Superior temporal gyrus (tissue), 1 donor: ENCODE measurements around the gene OXER1.
"Not testable (repeated sequence)": the region's sequence is repeated elsewhere in the genome, so short reads cannot be mapped to it uniquely, and the experiment has no call there.

Experiments used
- DNase-seq: peaks from one replicate; pipeline ENCODE4 v3.0.0-alpha.2; 2016; ENCODE audit errors: extremely low spot score

The OXER1 gene

DNA sequence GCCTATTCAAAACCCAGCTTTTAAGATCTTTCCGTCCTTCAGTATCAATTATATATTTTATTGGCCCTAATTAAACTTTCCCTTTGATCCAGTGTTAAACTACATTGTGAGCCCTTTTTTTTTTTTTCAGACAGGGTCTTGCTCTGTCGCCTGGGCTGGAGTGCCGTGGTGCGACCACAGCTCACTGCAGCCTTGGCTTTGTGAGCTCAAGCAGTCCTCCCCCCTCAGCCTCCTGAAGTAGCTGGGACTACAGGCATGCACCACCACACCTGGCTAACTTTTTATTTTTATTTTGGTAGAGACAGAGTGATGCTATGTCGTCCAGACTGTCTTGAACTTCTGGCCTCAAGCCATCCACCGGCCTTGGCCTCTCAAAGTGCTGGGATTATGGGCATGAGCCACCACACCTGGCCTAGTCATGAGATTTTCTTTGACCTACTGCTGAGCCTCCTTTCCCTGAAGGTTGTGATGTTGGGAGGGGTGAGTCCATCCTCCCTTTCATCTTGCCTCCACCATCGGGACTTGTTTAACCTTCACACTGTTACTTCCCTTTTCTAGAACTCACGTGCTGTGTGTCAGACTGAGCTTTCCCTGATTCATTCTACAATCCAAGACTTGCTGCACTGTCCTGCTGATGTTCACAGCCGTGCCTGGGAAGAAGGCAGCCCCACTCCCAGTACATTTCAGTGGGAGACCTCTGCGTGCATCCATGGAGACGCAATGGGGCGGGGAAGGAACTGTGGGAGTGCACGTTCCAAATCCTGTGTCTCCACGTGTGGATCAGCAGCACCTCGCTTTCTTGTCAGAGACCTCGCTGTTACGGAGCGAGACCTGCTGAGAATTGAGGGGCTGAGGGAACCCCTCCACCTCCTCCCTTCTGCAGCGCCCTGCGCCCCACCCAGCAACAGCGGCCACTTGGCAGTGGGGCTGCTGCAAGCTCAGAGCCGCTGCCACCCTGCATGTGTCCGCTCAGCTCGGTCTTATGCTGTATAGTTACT, 10.8 kb downstream of the OXER1 start:
- DNase-seq = no peak

- no peak for DNase-seq
Observed at GRCh38 chr2:42752314-42752713, 11.6 kb downstream of the OXER1 start.

GRCh38 chr2:42748840-42749239, 15.1 kb downstream of the OXER1 start:
- DNase-seq = no peak

GRCh38 chr2:42747422-42747821, 16.5 kb downstream of the OXER1 start:
- no peak for DNase-seq

DNA sequence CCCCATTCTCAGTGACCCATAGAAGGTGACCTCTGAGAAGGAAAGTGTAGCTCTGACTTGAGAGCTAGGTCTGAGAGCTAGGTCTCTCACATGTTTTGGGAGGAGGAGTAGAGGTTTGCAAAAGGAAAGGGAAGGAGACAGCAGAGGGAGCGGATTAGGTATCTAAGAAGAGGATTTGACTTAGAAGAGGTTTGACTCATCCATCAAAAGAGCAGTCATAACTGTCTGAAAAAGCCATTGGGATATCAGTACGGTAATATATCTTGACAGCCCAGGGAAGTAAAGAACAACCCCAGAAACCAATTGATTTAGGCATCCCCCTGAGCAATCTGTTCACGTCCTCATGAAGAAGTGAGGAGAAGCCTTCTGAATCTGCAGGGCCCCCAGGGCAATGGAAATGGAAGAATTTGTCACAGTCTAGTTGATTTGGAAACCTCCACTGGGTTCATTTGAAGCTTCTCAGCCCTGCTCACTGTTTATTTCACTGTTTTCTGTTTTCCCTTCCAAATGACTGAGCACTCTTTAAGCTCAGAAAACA, 19.3 kb downstream of the OXER1 start:
- no peak for DNase-seq

- DNase-seq = no peak
Observed at GRCh38 chr2:42743659-42743990, 20.3 kb downstream of the OXER1 start.

DNA sequence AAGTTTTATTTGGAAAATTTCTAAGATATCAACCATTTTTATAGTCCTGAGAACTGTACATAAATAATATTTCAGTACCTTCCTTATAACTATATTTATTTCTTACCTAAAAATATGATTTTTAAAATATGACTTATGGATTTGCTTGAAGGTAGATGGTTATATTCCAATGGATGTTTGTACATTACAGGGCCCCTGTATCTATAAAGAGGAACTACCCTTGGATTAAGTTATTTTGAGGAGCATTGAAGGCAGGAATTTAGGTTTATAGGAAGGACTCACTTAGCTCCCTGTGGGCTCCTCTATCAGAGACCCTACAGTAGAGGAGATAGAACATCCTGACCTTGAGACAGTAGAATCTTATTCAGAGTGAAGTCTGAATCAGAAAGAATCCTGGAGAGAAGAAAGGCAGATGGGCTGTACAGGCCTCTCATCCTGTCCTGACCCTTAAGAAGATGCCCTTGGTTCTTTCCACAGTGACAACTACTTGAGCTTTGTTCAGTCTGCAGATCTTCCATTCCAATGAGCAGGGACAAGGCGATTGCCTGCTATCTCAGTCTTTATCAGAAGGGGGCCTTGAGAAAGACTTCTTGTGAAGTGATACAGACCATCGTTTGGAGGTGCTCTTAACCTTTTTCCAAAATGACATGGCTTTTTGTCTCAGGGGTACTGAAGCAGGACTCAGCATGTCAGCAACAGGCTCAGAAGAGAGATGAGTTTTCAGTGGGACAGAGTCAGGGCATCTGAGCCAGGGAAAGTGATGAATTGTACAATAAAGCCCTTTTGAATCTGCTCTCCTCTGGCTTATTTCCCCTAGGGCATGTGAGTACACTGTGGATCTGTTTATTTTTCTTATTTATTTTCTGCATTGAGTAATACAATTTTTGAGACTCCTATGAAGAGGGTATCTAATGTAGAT, 20.9 kb downstream of the OXER1 start:
- no peak for DNase-seq

GRCh38 chr2:42741140-42741539, 22.8 kb downstream of the OXER1 start:
- no peak for DNase-seq

DNA sequence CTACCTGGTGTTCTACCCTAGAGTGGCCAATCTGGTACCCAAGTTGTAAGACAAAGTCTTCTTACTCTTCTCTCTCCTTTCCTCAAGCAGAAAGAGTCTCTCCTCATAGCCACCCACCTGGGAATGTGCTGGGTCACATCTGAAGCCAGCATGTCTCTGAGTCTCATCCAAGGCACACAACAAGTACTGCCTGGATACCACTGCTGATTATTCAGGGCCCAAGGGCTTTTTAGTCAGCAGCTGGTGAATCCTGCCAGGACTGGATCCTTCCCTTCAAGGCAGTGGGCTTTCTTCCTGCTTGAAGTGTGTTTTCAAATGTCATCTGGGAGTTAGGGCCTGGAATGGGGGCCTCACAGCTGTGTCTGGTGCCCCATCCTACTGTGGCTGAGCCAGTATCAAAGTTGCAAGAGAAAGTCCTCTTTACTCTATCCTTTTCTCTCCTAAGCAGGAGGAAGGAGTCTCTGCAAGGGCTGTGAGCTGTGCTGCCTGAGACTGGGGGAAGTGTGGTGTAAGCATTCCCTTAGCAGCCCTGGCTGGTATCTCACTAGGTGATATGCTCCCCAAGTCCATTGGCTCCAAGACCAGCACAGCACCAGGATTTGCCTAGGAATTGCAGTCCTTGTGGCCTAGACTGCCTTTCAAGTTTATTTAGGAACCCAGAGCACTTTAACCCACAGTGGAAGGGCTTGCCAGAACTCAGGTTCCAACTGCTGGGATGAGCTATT, 27.2 kb downstream of the OXER1 start:
- no peak for DNase-seq

DNA sequence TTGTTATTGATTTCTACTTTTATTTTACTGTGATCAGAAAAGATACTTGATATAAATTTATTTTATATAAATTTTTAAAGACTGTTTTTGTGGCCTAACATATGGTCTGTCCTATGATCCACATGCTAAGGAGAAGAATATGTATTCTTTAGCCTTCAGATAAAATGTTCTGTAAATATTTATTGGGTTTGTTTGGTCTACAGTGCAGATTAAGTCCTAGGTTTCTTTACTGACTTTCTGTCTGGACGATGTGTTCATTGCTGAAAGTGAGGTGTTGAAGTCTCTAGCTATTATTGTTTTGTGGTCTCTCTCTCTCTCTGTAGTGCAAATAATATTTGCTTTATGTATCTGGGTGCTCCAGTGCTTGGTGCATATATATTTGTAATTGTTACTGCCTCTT, 30.1 kb downstream of the OXER1 start:
- DNase-seq = no peak

DNA sequence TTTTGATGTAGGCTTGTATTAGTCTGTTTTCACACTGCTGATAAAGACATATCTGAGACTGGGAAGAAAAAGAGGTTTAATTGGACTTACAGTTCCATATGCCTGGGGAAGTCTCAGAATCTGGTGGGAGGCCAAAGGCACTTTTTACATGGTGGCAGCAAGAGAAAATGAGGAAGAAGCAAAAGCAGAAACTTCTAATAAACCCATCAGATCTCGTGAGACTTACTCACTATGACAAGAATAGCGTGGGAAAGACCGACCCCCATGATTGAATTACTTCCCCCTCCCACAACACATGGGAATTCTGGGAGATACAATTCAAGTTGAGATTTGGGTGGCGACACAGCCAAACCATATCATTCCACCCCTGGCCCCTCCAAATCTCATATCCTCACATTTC, 32.6 kb downstream of the OXER1 start:
- DNase-seq = not testable (repeated sequence)

DNA sequence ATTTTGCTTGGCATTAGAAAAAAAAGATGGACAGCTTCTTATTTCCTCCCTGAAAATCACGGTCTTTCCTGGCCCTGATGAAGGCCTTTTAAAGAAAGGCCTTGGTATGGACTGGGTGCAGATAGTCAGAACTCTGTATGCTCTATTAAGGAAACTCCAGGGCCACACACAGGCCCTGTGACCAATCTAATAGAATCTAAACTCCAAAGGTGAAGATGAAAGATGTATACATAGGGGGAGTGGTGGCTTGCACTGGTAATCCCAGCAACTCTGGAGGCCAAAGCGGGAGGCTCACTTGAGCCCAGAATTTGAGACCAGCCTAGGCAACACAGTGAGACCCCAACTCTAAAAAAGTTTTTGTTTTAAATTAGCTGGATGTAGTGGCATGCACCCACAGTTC, 37.3 kb downstream of the OXER1 start:
- no peak for DNase-seq

DNA sequence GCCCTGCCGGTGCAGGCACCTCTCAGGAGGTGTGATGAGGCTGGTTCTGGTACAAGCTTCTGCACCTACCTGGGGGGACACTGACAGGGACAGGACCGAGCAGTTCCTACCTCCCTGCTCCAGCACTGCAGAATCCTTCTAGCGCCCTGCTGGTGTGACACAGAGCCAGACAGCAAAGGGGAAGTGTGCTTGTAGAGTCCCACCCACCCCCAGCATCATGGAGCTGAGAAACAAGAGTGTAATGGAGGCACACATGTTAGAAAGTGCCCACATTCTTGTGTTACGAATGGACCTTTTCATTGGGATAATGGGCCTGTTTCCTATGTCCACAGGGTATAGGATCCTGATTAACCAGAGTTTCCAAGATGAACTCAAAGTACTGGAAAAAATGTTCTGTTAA, 38.3 kb downstream of the OXER1 start:
- no peak for DNase-seq

DNA sequence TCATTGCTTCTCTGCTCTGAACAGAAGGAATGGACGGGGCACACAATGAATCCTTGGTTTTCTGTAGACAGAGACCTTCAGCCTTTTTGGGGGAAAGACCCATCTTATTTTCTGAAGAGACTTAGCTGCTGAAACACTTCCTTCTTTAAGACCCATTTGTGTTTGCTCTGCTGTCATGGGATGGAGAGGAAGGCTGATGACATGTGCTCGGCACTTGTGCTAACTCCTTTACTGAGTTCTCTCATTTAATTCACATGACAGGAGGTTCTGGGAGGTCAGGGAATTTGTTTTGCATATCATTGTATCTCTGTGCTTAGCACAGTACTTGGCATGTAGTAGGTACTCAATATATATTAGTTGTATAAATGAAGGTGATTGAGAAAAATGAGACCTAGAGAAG, 39.0 kb downstream of the OXER1 start:
- DNase-seq = no peak

DNA sequence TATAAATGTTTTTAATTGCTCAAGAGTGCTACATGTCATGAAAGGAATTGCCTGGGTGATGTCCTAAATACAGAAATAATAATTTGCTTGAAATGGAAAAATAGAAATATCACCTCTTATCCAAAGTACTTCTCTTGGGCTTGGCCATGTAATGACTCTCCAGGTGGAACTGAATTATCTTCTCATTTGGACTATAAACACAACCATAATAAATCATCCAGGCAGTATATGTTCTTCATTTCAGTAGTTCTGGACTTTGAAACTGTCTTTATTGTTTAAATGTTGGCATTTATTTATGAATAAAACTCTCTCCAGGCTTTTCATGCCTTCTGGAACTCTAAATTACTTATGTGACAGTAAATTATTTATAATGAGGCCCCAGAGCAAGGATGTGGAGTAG, 40.5 kb downstream of the OXER1 start:
- DNase-seq = no peak

GRCh38 chr2:42722320-42723190, 41.4 kb downstream of the OXER1 start:
- DNase-seq = peak; percentile 70

GRCh38 chr2:42721898-42722297, 42.0 kb downstream of the OXER1 start:
- DNase-seq = no peak

DNA sequence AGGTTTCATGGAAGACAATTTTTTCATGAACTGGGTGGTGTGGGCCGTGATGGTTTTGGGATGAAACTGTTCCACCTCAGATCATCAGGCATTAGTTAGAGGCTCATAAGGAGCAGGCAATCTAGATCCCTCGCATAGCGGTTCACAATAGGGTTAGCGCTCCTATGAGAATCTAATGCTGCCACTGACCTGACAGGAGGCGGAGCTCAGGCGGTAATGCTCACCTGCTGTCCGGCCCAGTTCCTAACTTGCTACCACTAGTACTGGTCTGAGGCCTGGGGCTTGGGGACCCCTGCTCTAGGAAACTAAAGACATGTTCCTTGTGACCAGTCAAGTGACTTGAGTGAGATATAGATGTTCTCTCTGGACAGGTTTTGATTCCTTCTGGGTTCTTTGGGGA, 49.2 kb downstream of the OXER1 start:
- DNase-seq = no peak

DNA sequence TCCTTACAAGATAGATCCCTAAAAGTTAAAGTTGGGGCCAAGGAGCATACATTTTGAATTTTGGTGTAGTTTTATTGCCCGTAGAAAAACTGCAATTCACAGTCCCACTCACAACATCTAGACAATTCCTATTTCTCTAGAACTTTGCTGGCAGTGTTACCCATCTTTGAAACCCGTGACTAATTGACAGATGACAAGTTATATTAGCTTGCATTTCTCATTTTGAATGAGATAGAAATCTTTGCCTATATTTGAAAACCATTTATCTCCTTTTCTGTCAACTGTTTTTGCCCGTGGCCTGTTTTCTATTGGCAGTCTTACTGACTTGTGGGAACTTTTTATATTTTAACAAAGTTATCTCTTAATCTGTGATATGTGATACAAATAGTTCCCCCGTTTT, 50.0 kb downstream of the OXER1 start:
- DNase-seq = no peak

GRCh38 chr2:42712934-42713333, 51.0 kb downstream of the OXER1 start:
- DNase-seq = no peak
